ENCODE data around the gene GRK5. TPM values are rescaled to one million over a fixed set of nuclear protein-coding genes. Genes with fewer than 3 reads are reported as not detected.

GRK5 gene
- total RNA-seq, 2 donors from 2014 or later = 85.3 to 90.2 TPM

DNA sequence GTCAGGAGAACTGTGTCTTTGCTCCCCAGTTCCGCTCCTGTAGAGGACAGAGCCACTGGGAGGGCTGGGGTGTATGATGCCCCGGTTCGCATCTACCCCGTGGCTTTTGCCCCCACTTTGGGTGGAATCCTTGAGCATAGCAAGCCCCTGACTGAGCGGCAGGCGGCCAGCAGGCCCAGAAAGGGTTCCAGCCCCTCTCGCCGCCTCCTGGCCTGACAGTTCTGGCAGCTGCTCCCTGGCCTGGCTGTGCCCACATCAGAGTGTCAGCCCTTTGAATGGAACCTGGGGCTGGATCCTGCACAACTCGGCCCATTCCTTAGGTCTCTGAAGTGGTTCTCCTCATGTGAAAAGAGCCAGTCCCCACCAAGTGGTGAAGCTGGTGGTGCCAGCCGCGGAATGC lies 106.7 kb downstream of the GRK5 start:
- Histone ChIP-seq H3K27me3 (replicated peaks; ENCODE audit: insufficient read depth) (no peaks in the 10 kb centered on the region), H3K9me3 (no peaks in the 10 kb centered on the region), H3K36me3 (no peaks in the 10 kb centered on the region), H3K27ac (peak overlapping the region; percentile 89 to 92), H3K4me1 (ENCODE audit: control insufficient read depth in 1 of 2, low read depth in 2 of 2) (peaks cover 59 to 100% of the 10 kb centered on the region in 2 donors), H3K4me3 (no peak overlapping the region)
- ATAC-seq (ENCODE audit: insufficient number of reproducible peaks, low FRiP score, low read depth) (no peak), DNase-seq (ENCODE audit: low spot score) (no peak)
- TF ChIP-seq, protein P1, sequence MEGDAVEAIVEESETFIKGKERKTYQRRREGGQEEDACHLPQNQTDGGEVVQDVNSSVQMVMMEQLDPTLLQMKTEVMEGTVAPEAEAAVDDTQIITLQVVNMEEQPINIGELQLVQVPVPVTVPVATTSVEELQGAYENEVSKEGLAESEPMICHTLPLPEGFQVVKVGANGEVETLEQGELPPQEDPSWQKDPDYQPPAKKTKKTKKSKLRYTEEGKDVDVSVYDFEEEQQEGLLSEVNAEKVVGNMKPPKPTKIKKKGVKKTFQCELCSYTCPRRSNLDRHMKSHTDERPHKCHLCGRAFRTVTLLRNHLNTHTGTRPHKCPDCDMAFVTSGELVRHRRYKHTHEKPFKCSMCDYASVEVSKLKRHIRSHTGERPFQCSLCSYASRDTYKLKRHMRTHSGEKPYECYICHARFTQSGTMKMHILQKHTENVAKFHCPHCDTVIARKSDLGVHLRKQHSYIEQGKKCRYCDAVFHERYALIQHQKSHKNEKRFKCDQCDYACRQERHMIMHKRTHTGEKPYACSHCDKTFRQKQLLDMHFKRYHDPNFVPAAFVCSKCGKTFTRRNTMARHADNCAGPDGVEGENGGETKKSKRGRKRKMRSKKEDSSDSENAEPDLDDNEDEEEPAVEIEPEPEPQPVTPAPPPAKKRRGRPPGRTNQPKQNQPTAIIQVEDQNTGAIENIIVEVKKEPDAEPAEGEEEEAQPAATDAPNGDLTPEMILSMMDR (IDR thresholded peaks at IDR 0.05) = no peak

DNA sequence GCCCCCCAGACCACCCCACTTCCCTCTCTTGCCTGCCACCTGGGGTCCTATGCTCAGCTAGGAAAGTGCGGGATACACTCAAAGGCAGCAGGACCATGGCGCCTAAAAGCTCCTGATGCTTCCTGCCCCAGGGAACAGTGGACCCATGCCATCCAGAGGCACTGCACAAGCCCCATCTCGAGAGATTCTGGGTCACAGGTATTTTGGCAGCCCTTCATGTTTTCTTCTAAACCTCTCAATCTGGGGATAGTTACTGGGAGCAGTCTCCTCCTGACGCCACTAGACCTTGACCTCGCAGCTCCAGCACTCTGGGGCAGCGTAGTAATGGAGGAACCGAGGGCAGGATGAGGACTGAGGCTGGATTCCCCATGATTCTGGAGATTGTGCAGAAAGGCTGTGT lies 107.1 kb downstream of the GRK5 start:
- peaks cover 57 to 100% of the 10 kb centered on the region in 2 donors for H3K4me1 ChIP-seq (ENCODE audit: control insufficient read depth in 1 of 2, low read depth in 2 of 2)
- no peaks in the 10 kb centered on the region for H3K9me3 ChIP-seq
- H3K27ac ChIP-seq = peak overlapping the region; percentile 89 to 92
- TF ChIP-seq, protein P1 (IDR thresholded peaks at IDR 0.05) = no peak
- no peaks in the 10 kb centered on the region for H3K27me3 ChIP-seq (replicated peaks; ENCODE audit: insufficient read depth)
- no peak overlapping the region for H3K4me3 ChIP-seq
- DNase-seq (ENCODE audit: low spot score) (no peak), ATAC-seq (ENCODE audit: insufficient number of reproducible peaks, low FRiP score, low read depth) (no peak)
- no peaks in the 10 kb centered on the region for H3K36me3 ChIP-seq

DNA sequence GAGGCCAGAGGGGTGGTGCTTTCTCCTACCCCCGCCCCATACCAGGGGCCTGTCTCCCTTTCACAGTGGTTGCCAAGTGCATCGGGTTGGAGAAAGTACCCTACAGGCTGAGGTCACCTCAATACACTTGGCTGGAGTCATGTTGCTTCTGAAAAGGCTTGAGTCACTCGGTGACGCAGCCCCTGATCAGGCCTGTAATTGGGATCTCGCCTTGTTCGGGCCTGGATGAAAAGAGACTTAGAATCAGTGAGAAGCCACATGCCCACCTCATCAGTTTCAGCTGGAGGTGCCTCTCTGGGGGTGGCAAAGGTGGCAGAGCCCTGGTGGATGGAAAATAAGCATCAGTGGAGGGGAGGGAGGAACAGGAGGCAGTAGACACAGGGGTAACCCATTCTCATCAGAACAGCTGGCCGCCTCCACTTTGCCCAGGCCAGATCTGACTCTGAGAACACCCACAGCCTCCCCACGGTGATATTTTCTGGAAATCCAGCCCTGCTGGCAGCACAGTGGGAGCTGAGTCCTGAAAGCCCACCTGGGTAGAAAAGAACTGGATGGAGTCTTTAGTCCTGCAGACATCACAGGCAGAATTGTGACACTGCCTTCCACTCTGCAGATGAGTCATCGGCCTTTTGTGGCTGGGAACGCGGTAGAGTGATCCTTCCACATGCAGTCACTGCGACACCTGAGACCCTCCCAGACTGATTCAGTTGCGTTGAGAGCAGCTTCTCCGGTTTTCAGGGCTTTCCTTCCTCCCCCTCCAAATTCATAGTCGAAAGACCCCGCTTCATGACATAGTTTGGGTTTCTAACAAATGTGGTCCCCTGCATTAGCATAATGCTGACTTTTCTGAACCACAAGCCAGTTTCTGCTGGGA lies 108.0 kb downstream of the GRK5 start:
- peak; percentile 73 for ATAC-seq (ENCODE audit: insufficient number of reproducible peaks, low FRiP score, low read depth)

DNA sequence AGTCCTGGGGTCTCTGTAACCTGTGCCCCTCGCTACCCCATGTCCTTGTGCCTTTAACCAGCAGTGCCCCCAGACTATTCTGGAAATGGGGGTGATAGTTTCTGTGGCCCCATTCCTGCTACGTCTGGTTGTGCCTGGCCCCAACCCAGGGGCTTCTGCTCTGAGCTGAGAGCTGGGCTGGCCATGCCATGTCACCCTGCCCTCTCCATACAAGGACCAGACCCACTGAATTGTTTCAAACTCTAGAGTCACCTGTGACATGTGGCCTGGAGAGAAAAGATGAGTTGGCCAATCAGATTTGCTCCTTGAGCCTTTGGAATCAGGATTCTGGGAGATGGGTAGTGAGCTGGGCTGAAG lies 108.6 kb downstream of the GRK5 start:
- H3K4me1 ChIP-seq (ENCODE audit: control insufficient read depth in 1 of 2, low read depth in 2 of 2) = peaks cover 43 to 85% of the 10 kb centered on the region in 2 donors
- H3K36me3 ChIP-seq = no peaks in the 10 kb centered on the region
- H3K27me3 ChIP-seq (replicated peaks; ENCODE audit: insufficient read depth) = no peaks in the 10 kb centered on the region
- DNase-seq (ENCODE audit: low spot score) (no peak), ATAC-seq (ENCODE audit: insufficient number of reproducible peaks, low FRiP score, low read depth) (no peak)
- TF ChIP-seq, protein P1 (IDR thresholded peaks at IDR 0.05) = no peak
- peak overlapping the region; percentile 89 to 92 for H3K27ac ChIP-seq
- H3K9me3 ChIP-seq = no peaks in the 10 kb centered on the region
- H3K4me3 ChIP-seq = no peak overlapping the region

More for the DNA sequence above, 108.0 kb downstream of the GRK5 start:
- Histone ChIP-seq H3K4me1 (ENCODE audit: control insufficient read depth in 1 of 2, low read depth in 2 of 2) (peaks cover 50 to 91% of the 10 kb centered on the region in 2 donors), H3K9me3 (no peaks in the 10 kb centered on the region), H3K4me3 (no peak overlapping the region), H3K36me3 (no peaks in the 10 kb centered on the region), H3K27me3 (replicated peaks; ENCODE audit: insufficient read depth) (no peaks in the 10 kb centered on the region), H3K27ac (peak overlapping the region; percentile 89 to 92)
- peak; percentile 73 for DNase-seq (ENCODE audit: low spot score)
- TF ChIP-seq, protein P1 (IDR thresholded peaks at IDR 0.05) = no peak

DNA sequence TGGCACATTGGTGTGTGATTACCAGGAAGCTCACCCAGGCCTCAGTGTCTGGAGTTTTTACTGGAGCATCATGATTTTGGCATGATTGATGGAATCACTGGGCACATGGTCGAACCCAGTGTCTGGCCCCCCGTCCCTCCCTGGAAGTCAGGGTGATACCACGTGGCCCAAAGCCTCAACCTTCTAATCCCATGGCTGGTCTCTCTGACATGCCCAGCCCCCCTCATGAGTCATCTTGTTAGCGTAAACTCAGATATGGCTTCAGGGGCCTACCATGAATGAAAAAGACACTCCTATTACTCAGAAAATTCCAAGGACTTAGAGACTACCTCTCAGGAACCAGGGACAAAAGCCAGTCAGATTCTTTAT lies 109.3 kb downstream of the GRK5 start:
- Histone ChIP-seq H3K27me3 (replicated peaks; ENCODE audit: insufficient read depth) (no peaks in the 10 kb centered on the region), H3K36me3 (no peaks in the 10 kb centered on the region), H3K4me1 (ENCODE audit: control insufficient read depth in 1 of 2, low read depth in 2 of 2) (peaks cover 40 to 78% of the 10 kb centered on the region in 2 donors), H3K4me3 (no peak overlapping the region), H3K9me3 (no peaks in the 10 kb centered on the region), H3K27ac (peak overlapping the region; percentile 89 to 92)
- DNase-seq (ENCODE audit: low spot score) = peak; percentile 54
- ATAC-seq (ENCODE audit: insufficient number of reproducible peaks, low FRiP score, low read depth) = peak; percentile 9
- TF ChIP-seq, protein P1 (IDR thresholded peaks at IDR 0.05) = no peak
